ENCODE results near the gene PRKAG1. TPM values are rescaled to one million over a fixed set of nuclear protein-coding genes. Genes with fewer than 3 reads are reported as not detected.

Gene PRKAG1
- total RNA-seq, 2 donors from 2014 or later, result 27.6 to 38.1 TPM

GRCh38 chr12:49041036-49041880 is 22.7 kb upstream of the PRKAG1 start:
- no peak overlapping the region for H3K4me3 ChIP-seq (ENCODE audit: low read length)
- no peak for TF ChIP-seq CTCF (conservative IDR thresholded peaks at IDR 0.05)
- no peaks in the 10 kb centered on the region for H3K9me3 ChIP-seq (ENCODE audit: control insufficient read depth, low read length)
- no peaks in the 10 kb centered on the region for H3K4me1 ChIP-seq (ENCODE audit: control insufficient read depth, insufficient read depth, low read length)
- H3K9ac ChIP-seq (ENCODE audit: extremely low read depth, low read length, poor library complexity, severe bottlenecking), result no peak overlapping the region
- Mint-ChIP-seq H3K27me3 (ENCODE audit: insufficient read depth) (no peaks in the 10 kb centered on the region), H3K27ac (no peak overlapping the region), H3K4me1 (no peaks in the 10 kb centered on the region), H3K36me3 (ENCODE audit: low read depth) (peaks cover 89% of the 10 kb centered on the region), H3K4me3 (no peak overlapping the region), H3K9me3 (no peaks in the 10 kb centered on the region)
- H3K36me3 ChIP-seq (ENCODE audit: control insufficient read depth, insufficient read depth, low read length), result peaks cover 85% of the 10 kb centered on the region
- DNase-seq, result no peak
- H3K27ac ChIP-seq (ENCODE audit: low read depth, low read length), result no peak overlapping the region
- no peaks in the 10 kb centered on the region for H3K27me3 ChIP-seq (ENCODE audit: control insufficient read depth, insufficient read depth, low read length, poor library complexity, severe bottlenecking)
- WGBS, 2 experiments (ENCODE audit: insufficient coverage in 1 of 2, insufficient read length in 1 of 2), result 96 to 99% methylated on average over 15 to 31 of the region's 31 CpGs

- Histone ChIP-seq H3K27me3 (ENCODE audit: control insufficient read depth, insufficient read depth, low read length, poor library complexity, severe bottlenecking) (no peaks in the 10 kb centered on the region), H3K4me3 (ENCODE audit: low read length) (no peak overlapping the region), H3K4me1 (ENCODE audit: control insufficient read depth, insufficient read depth, low read length) (no peaks in the 10 kb centered on the region), H3K27ac (ENCODE audit: low read depth, low read length) (no peak overlapping the region), H3K9me3 (ENCODE audit: control insufficient read depth, low read length) (no peaks in the 10 kb centered on the region), H3K36me3 (ENCODE audit: control insufficient read depth, insufficient read depth, low read length) (peaks cover 83% of the 10 kb centered on the region), H3K9ac (ENCODE audit: extremely low read depth, low read length, poor library complexity, severe bottlenecking) (no peak overlapping the region)
- no peak overlapping the region for H3K27ac Mint-ChIP-seq
- no peaks in the 10 kb centered on the region for H3K27me3 Mint-ChIP-seq (ENCODE audit: insufficient read depth)
- H3K36me3 Mint-ChIP-seq (ENCODE audit: low read depth), result peaks cover 87% of the 10 kb centered on the region
- TF ChIP-seq CTCF (conservative IDR thresholded peaks at IDR 0.05), result no peak
- no peak for DNase-seq
- no peaks in the 10 kb centered on the region for H3K9me3 Mint-ChIP-seq
- WGBS, 2 experiments (ENCODE audit: insufficient coverage in 1 of 2, insufficient read length in 1 of 2), result 98 to 99% methylated on average over 8 to 14 of the region's 14 CpGs
- H3K4me3 Mint-ChIP-seq, result no peak overlapping the region
- no peaks in the 10 kb centered on the region for H3K4me1 Mint-ChIP-seq
Measured at GRCh38 chr12:49040364-49040855, 21.8 kb upstream of the PRKAG1 start.

GRCh38 chr12:49039421-49040363 is 21.1 kb upstream of the PRKAG1 start:
- 91 to 94% methylated on average over 16 to 30 of the region's 30 CpGs for whole genome bisulfite sequencing, 2 experiments (ENCODE audit: insufficient coverage in 1 of 2, insufficient read length in 1 of 2)
- Mint-ChIP-seq H3K9me3 (no peaks in the 10 kb centered on the region), H3K4me1 (no peaks in the 10 kb centered on the region), H3K27me3 (ENCODE audit: insufficient read depth) (no peaks in the 10 kb centered on the region), H3K36me3 (ENCODE audit: low read depth) (peaks cover 89% of the 10 kb centered on the region), H3K4me3 (no peak overlapping the region), H3K27ac (no peak overlapping the region)
- H3K27me3 ChIP-seq (ENCODE audit: control insufficient read depth, insufficient read depth, low read length, poor library complexity, severe bottlenecking), result no peaks in the 10 kb centered on the region
- no peak overlapping the region for H3K9ac ChIP-seq (ENCODE audit: extremely low read depth, low read length, poor library complexity, severe bottlenecking)
- DNase-seq, result no peak
- no peak overlapping the region for H3K4me3 ChIP-seq (ENCODE audit: low read length)
- no peak for TF ChIP-seq CTCF (conservative IDR thresholded peaks at IDR 0.05)
- peaks cover 85% of the 10 kb centered on the region for H3K36me3 ChIP-seq (ENCODE audit: control insufficient read depth, insufficient read depth, low read length)
- no peaks in the 10 kb centered on the region for H3K9me3 ChIP-seq (ENCODE audit: control insufficient read depth, low read length)
- no peak overlapping the region for H3K27ac ChIP-seq (ENCODE audit: low read depth, low read length)
- no peaks in the 10 kb centered on the region for H3K4me1 ChIP-seq (ENCODE audit: control insufficient read depth, insufficient read depth, low read length)
